ENCODE results near the gene HLA-E. TPM values are rescaled to one million over a fixed set of nuclear protein-coding genes. Genes with fewer than 3 reads are reported as not detected.

Gene HLA-E
- total RNA-seq = 1,133 and 1,489 TPM in 2 replicates

GRCh38 chr6:30489081-30490025, at the start of gene HLA-E:
HLA-E (plus strand) TSS chr6:30489509; CDS start chr6:30489532, 23 bp downstream.

Other genes with a start within 250 kb of the HLA-E start
- 9.6 and 10.0 TPM in 2 replicates for gene TRIM39, start 162.6 kb upstream of the HLA-E start, total RNA-seq
- gene RPP21, start 144.4 kb upstream of the HLA-E start, total RNA-seq = 16.1 and 19.7 TPM in 2 replicates
- gene GNL1, start 67.0 kb downstream of the HLA-E start, total RNA-seq = 54.1 and 72.4 TPM in 2 replicates
- 2.6 and 3.4 TPM in 2 replicates for gene PRR3, start 67.8 kb downstream of the HLA-E start, total RNA-seq
- gene ABCF1, start 81.9 kb downstream of the HLA-E start, total RNA-seq = 34.6 and 40.5 TPM in 2 replicates
- 12.8 and 13.3 TPM in 2 replicates for gene PPP1R10, start 127.7 kb downstream of the HLA-E start, total RNA-seq
- gene MRPS18B, start 128.3 kb downstream of the HLA-E start, total RNA-seq = 50.3 and 70.6 TPM in 2 replicates
- 4.0 and 4.6 TPM in 2 replicates for gene ATAT1, start 137.4 kb downstream of the HLA-E start, total RNA-seq
- gene C6orf136, start 157.6 kb downstream of the HLA-E start, total RNA-seq = 2.2 and 3.6 TPM in 2 replicates
- gene DHX16, start 183.5 kb downstream of the HLA-E start, total RNA-seq = 29.4 and 32.2 TPM in 2 replicates
- gene PPP1R18, start 197.1 kb downstream of the HLA-E start, total RNA-seq = 21.8 and 34.0 TPM in 2 replicates
- gene NRM, start 201.5 kb downstream of the HLA-E start, total RNA-seq = 0.86 and 0.98 TPM in 2 replicates
- gene MDC1, start 227.8 kb downstream of the HLA-E start, total RNA-seq = 4.8 and 5.3 TPM in 2 replicates
- gene TUBB, start 230.8 kb downstream of the HLA-E start, total RNA-seq = 208 and 236 TPM in 2 replicates